Psoas muscle (tissue), 8 donors: ENCODE measurements around the gene DTWD1. TPM values are rescaled to one million over a fixed set of nuclear protein-coding genes. Genes with fewer than 3 reads are reported as not detected.

Experiments used
- ATAC-seq, 4 donors: fragments of 200-7000 bp; cut with Tn5 transposase; one replicate each; pipeline ENCODE4 v1.9.1; 2020; ENCODE audit warnings: moderate library complexity in 3 of 4, mild to moderate bottlenecking in 2 of 4
- DNase-seq, 2 donors: peaks; one replicate each; pipeline ENCODE4 v3.0.0-alpha.2; 2020
- H3K27ac ChIP-seq: fragments of 200-600 bp; one replicate; pipeline ENCODE4 v1.8.0; 2022
- H3K27me3 ChIP-seq, 3 donors: fragments of 200-600 bp in 1 of 3; one replicate each; pipeline versions ENCODE4 v1.6.1 to v1.8.0; 2013 to 2022; ENCODE audit warnings: low read length in 2 of 3, mild to moderate bottlenecking in 2 of 3, moderate library complexity in 1 of 3; ENCODE audit not compliant: insufficient read depth in 3 of 3
- H3K36me3 ChIP-seq, 2 donors: fragments of 200-600 bp in 1 of 2; one replicate each; pipeline versions ENCODE4 v1.6.1 to v1.8.0; 2013 to 2022; ENCODE audit warnings: low read depth in 1 of 2, mild to moderate bottlenecking in 1 of 2, moderate library complexity in 1 of 2; ENCODE audit not compliant: insufficient read depth in 1 of 2
- H3K4me1 ChIP-seq: fragments of 200-600 bp; one replicate; pipeline ENCODE4 v1.8.0; 2022
- H3K4me3 ChIP-seq: fragments of 200-600 bp; one replicate; pipeline ENCODE4 v1.8.0; 2022; ENCODE audit warnings: mild to moderate bottlenecking
- H3K9me3 ChIP-seq: fragments of 200-600 bp; one replicate; pipeline ENCODE4 v1.8.0; 2022
- WGBS, 3 donors: extraction: QIAGEN DNeasy Blood & Tissue Kit; methylation state at CpG; one replicate each; pipeline versions ENCODE4 v1.1.6 to v1.1.7; 2013; 5-methylcytosine and 5-hydroxymethylcytosine counted together
- intact Hi-C, 2 donors: fragments of 100-400 bp; cut with DNase I; formaldehyde crosslinking; loops; one replicate each; pipeline versions ENCODE4 v1.11.0 to v1.14.2; 2022
- polyA plus RNA-seq, 3 donors: library from polyadenylated mRNA; stranded (reverse); fragments of 200-250 nt; gene quantifications; one replicate each; pipeline ENCODE4 v1.2.3, GENCODE V29; 2013
- total RNA-seq, 4 donors: library from RNA; stranded (reverse); fragmentation: NEBNext Ultra II Directional in 2 of 4; extraction: Animal tissue kit (Norgen Biotek cat#: 25700) in 2 of 4; gene quantifications; one replicate each; pipeline versions ENCODE4 v1.2.1 to v1.2.4, GENCODE V29; 2021 to 2023
- TF ChIP-seq, protein P1 (sequence below): fragments of 200-600 bp; IDR thresholded peaks from one replicate; pipeline ENCODE4 v1.8.0; 2022; ENCODE audit warnings: antibody characterized with exemption
- donor health status: healthy with polysubstance abuse.
- donor health status: DM: no; HTN: no; CAD: no; lungs with moderate emphysema.
- donor health status: Bipolar disorder and iron deficiency.
- donor health status: healthy.
- donor health status: DM: yes; HTN: yes; CAD: no.
- donor health status: DM: no; HTN: no; CAD: no.
- donor health status: DM: no; HTN: no; CAD: no.
- donor health status: DM: yes; HTN: yes; CAD: no.

Gene DTWD1
- total and polyA plus RNA-seq, 7 donors = 11.9 to 25.5 (median 13.4) TPM

GRCh38 chr15:49622561-49622960, 1.7 kb downstream of the DTWD1 start:
- WGBS, 3 donors = 58 to 82% (median 61%) methylated on average over 3 of the region's 3 CpGs
- no peak for ATAC-seq
- intact Hi-C loops = loop anchor here (5.0 to 10.0 kb wide), 3 partner anchors 465 to 575 kb away; partner anchors contain the start of genes COPS2 (in 2 of the 2) and SECISBP2L (in 1 of the 2)

GRCh38 chr15:49624056-49624455, 3.2 kb downstream of the DTWD1 start:
- Histone ChIP-seq H3K27me3 (no peaks in the 10 kb centered on the region), H3K36me3 (peaks cover 2 to 36% of the 10 kb centered on the region in 2 donors), H3K4me1 (peaks cover 26% of the 10 kb centered on the region), H3K27ac (no peak overlapping the region), H3K4me3 (no peak overlapping the region), H3K9me3 (no peaks in the 10 kb centered on the region)
- 25 to 54% (median 31%) methylated on average over 2 of the region's 2 CpGs for WGBS, 3 donors
- ATAC-seq (no peak), DNase-seq (no peak)
- intact Hi-C loops = loop anchor here (5.0 to 10.0 kb wide), 3 partner anchors 467 to 577 kb away; partner anchors contain the start of genes COPS2 (in 2 of the 2) and SECISBP2L (in 1 of the 2)
- TF ChIP-seq, protein P1, sequence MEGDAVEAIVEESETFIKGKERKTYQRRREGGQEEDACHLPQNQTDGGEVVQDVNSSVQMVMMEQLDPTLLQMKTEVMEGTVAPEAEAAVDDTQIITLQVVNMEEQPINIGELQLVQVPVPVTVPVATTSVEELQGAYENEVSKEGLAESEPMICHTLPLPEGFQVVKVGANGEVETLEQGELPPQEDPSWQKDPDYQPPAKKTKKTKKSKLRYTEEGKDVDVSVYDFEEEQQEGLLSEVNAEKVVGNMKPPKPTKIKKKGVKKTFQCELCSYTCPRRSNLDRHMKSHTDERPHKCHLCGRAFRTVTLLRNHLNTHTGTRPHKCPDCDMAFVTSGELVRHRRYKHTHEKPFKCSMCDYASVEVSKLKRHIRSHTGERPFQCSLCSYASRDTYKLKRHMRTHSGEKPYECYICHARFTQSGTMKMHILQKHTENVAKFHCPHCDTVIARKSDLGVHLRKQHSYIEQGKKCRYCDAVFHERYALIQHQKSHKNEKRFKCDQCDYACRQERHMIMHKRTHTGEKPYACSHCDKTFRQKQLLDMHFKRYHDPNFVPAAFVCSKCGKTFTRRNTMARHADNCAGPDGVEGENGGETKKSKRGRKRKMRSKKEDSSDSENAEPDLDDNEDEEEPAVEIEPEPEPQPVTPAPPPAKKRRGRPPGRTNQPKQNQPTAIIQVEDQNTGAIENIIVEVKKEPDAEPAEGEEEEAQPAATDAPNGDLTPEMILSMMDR = no peak

More at GRCh38 chr15:49622561-49622960, 1.7 kb downstream of the DTWD1 start:
- no peak for DNase-seq
- TF ChIP-seq, protein P1 = no peak
- Histone ChIP-seq H3K27me3 (no peaks in the 10 kb centered on the region), H3K27ac (no peak overlapping the region), H3K9me3 (no peaks in the 10 kb centered on the region), H3K4me3 (peak overlapping the region; percentile 83), H3K36me3 (peaks cover 2 to 25% of the 10 kb centered on the region in 2 donors), H3K4me1 (peaks cover 28% of the 10 kb centered on the region)

DNA sequence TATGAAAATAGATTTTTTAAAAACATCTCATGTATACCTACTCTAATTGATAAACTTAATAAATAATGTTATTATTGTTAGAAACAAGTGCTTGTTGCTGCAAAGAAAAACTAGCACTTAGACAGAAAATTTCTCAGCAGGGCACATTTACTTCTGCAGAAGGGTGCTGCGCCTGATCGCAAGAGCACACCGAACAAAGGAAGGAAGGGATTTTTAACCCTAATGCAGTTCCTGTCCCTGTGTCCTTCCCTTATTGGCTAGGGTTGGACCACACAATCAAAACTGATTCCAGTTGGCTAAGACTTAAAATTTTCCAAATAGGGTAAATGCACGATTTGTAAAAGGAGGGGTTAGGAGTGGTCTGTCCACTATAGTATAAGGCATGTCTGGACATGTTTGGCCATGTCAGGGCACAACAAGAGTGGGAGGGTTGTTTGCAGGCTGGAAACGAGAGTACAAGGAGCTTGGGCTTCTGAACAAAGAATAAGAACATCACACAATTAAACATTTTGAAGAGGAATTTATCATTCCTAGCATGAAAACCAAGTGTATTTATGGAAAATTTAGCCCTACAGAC, 4.7 kb downstream of the DTWD1 start:
- H3K4me1 ChIP-seq = peaks cover 17% of the 10 kb centered on the region
- H3K36me3 ChIP-seq = peaks cover 2 to 50% of the 10 kb centered on the region in 2 donors
- no peaks in the 10 kb centered on the region for H3K27me3 ChIP-seq
- H3K4me3 ChIP-seq = no peak overlapping the region
- H3K27ac ChIP-seq = no peak overlapping the region
- H3K9me3 ChIP-seq = no peaks in the 10 kb centered on the region
- DNase-seq = no peak
- intact Hi-C loops = loop anchor here in 1 of 2 donors (10.0 kb wide), 1 partner anchor 471 kb away; the partner anchor contains the start of gene COPS2
- 93 to 97% (median 95%) methylated on average over 5 of the region's 5 CpGs for WGBS, 3 donors
- no peak for ATAC-seq
- TF ChIP-seq, protein P1 = no peak

- intact Hi-C loops = loop anchor here in 1 of 2 donors (10.0 kb wide), 1 partner anchor 473 kb away; the partner anchor contains the start of gene COPS2
- Histone ChIP-seq H3K4me1 (peaks cover 8% of the 10 kb centered on the region), H3K27ac (no peak overlapping the region), H3K9me3 (no peaks in the 10 kb centered on the region), H3K36me3 (peaks cover 2 to 62% of the 10 kb centered on the region in 2 donors), H3K4me3 (no peak overlapping the region), H3K27me3 (no peaks in the 10 kb centered on the region)
- TF ChIP-seq, protein P1 = no peak
- ATAC-seq = no peak
- WGBS, 3 donors = 69 to 88% (median 77%) methylated on average over 1 of the region's 1 CpG
- DNase-seq = no peak
Measured at GRCh38 chr15:49627407-49627877, 6.6 kb downstream of the DTWD1 start.
